T-helper 17 cell (primary cell): ENCODE measurements around the gene TACR1. TPM values are rescaled to one million over a fixed set of nuclear protein-coding genes. Genes with fewer than 3 reads are reported as not detected.
"Not testable (repeated sequence)": the region's sequence is repeated elsewhere in the genome, so short reads cannot be mapped to it uniquely, and the experiment has no call there.

ENCODE experiments used
- ATAC-seq: fragments of 150-1000 bp; cut with Tn5 transposase; 2 replicates; pipeline ENCODE4 v1.10.0; 2021; ENCODE audit warnings: mild to moderate bottlenecking, moderate library complexity
- DNase-seq, 3 donors: peaks; one replicate each; pipeline versions ENCODE4 v3.0.0 to v3.0.0-alpha.2; 2020 to 2021
- H3K9me3 ChIP-seq: one replicate; pipeline ENCODE4 v1.7.0; 2013; ENCODE audit warnings: low read length, mild to moderate bottlenecking; ENCODE audit not compliant: control insufficient read depth, poor library complexity, severe bottlenecking
- H3K27ac Mint-ChIP-seq: one replicate; pipeline ENCODE4 v1.8.0; 2022; ENCODE audit warnings: mild to moderate bottlenecking, moderate library complexity, mixed read lengths
- H3K27me3 Mint-ChIP-seq: one replicate; pipeline ENCODE4 v1.8.0; 2022; ENCODE audit warnings: mixed read lengths
- H3K36me3 Mint-ChIP-seq: one replicate; pipeline ENCODE4 v1.8.0; 2022; ENCODE audit warnings: low read depth, mixed read lengths
- H3K4me1 Mint-ChIP-seq: one replicate; pipeline ENCODE4 v1.8.0; 2022; ENCODE audit warnings: mild to moderate bottlenecking, mixed read lengths
- H3K4me3 Mint-ChIP-seq: one replicate; pipeline ENCODE4 v1.8.0; 2022; ENCODE audit warnings: mild to moderate bottlenecking, moderate library complexity, mixed read lengths
- total RNA-seq, 4 donors: library from RNA in 2 of 4; stranded (reverse) in 2 of 4; gene quantifications; one replicate each; pipeline ENCODE4 v1.2.3 and lab custom pipeline; 2022 to 2026

The TACR1 gene
- total RNA-seq, 2 donors from 2014 or later: not detected

GRCh38 chr2:75153221-75153620 lies 46.1 kb downstream of the TACR1 start:
- DNase-seq: no peak
- H3K4me3 Mint-ChIP-seq: no peak overlapping the region
- peaks cover 7% of the 10 kb centered on the region for H3K36me3 Mint-ChIP-seq
- no peaks in the 10 kb centered on the region for H3K4me1 Mint-ChIP-seq
- no peaks in the 10 kb centered on the region for H3K27me3 Mint-ChIP-seq
- H3K27ac Mint-ChIP-seq: no peak overlapping the region
- H3K9me3 ChIP-seq: no peaks in the 10 kb centered on the region
- ATAC-seq: no peak

- not testable (repeated sequence) for H3K4me3 Mint-ChIP-seq, H3K36me3 Mint-ChIP-seq, ATAC-seq, H3K27ac Mint-ChIP-seq, DNase-seq, H3K4me1 Mint-ChIP-seq, H3K9me3 ChIP-seq, H3K27me3 Mint-ChIP-seq
Measured at GRCh38 chr2:75152243-75152642, 47.1 kb downstream of the TACR1 start.

- H3K4me1 Mint-ChIP-seq, H3K36me3 Mint-ChIP-seq, H3K27me3 Mint-ChIP-seq, H3K4me3 Mint-ChIP-seq, H3K27ac Mint-ChIP-seq, ATAC-seq, DNase-seq, H3K9me3 ChIP-seq: not testable (repeated sequence)
Measured at GRCh38 chr2:75147884-75148283, 51.4 kb downstream of the TACR1 start.

GRCh38 chr2:75146606-75147332 lies 52.6 kb downstream of the TACR1 start:
- DNase-seq (no peak), ATAC-seq (no peak)
- no peaks in the 10 kb centered on the region for H3K36me3 Mint-ChIP-seq
- H3K4me1 Mint-ChIP-seq: no peaks in the 10 kb centered on the region
- H3K9me3 ChIP-seq: no peaks in the 10 kb centered on the region
- no peak overlapping the region for H3K27ac Mint-ChIP-seq
- no peak overlapping the region for H3K4me3 Mint-ChIP-seq
- H3K27me3 Mint-ChIP-seq: peaks cover 4% of the 10 kb centered on the region

- H3K36me3 Mint-ChIP-seq, ATAC-seq, H3K4me1 Mint-ChIP-seq, H3K27me3 Mint-ChIP-seq, H3K4me3 Mint-ChIP-seq, H3K27ac Mint-ChIP-seq, DNase-seq, H3K9me3 ChIP-seq: not testable (repeated sequence)
Measured at GRCh38 chr2:75146221-75146605, 53.1 kb downstream of the TACR1 start.

- no peaks in the 10 kb centered on the region for H3K4me1 Mint-ChIP-seq
- no peak overlapping the region for H3K4me3 Mint-ChIP-seq
- H3K27me3 Mint-ChIP-seq: peaks cover 9% of the 10 kb centered on the region
- H3K9me3 ChIP-seq: no peaks in the 10 kb centered on the region
- no peak overlapping the region for H3K27ac Mint-ChIP-seq
- DNase-seq (no peak), ATAC-seq (no peak)
- H3K36me3 Mint-ChIP-seq: no peaks in the 10 kb centered on the region
Measured at GRCh38 chr2:75142081-75142480, 57.2 kb downstream of the TACR1 start.

- H3K27ac Mint-ChIP-seq: no peak overlapping the region
- no peak overlapping the region for H3K4me3 Mint-ChIP-seq
- ATAC-seq: no peak
- H3K36me3 Mint-ChIP-seq: no peaks in the 10 kb centered on the region
- H3K27me3 Mint-ChIP-seq: peaks cover 9% of the 10 kb centered on the region
- H3K4me1 Mint-ChIP-seq: no peaks in the 10 kb centered on the region
- no peak for DNase-seq
- no peaks in the 10 kb centered on the region for H3K9me3 ChIP-seq
Measured at GRCh38 chr2:75140288-75140687, 59.0 kb downstream of the TACR1 start.

- no peaks in the 10 kb centered on the region for H3K9me3 ChIP-seq
- H3K4me1 Mint-ChIP-seq: no peaks in the 10 kb centered on the region
- ATAC-seq (no peak), DNase-seq (no peak)
- peaks cover 9% of the 10 kb centered on the region for H3K27me3 Mint-ChIP-seq
- no peak overlapping the region for H3K4me3 Mint-ChIP-seq
- no peak overlapping the region for H3K27ac Mint-ChIP-seq
- no peaks in the 10 kb centered on the region for H3K36me3 Mint-ChIP-seq
Measured at GRCh38 chr2:75139171-75139570, 60.1 kb downstream of the TACR1 start.

- no peak overlapping the region for H3K4me3 Mint-ChIP-seq
- peaks cover 9% of the 10 kb centered on the region for H3K27me3 Mint-ChIP-seq
- no peaks in the 10 kb centered on the region for H3K4me1 Mint-ChIP-seq
- ATAC-seq: no peak
- DNase-seq: no peak
- H3K9me3 ChIP-seq: no peaks in the 10 kb centered on the region
- no peak overlapping the region for H3K27ac Mint-ChIP-seq
- H3K36me3 Mint-ChIP-seq: no peaks in the 10 kb centered on the region
Measured at GRCh38 chr2:75138528-75138927, 60.8 kb downstream of the TACR1 start.

- ATAC-seq (no peak), DNase-seq (no peak)
- H3K4me1 Mint-ChIP-seq: no peaks in the 10 kb centered on the region
- no peak overlapping the region for H3K27ac Mint-ChIP-seq
- H3K36me3 Mint-ChIP-seq: no peaks in the 10 kb centered on the region
- peaks cover 5% of the 10 kb centered on the region for H3K27me3 Mint-ChIP-seq
- H3K4me3 Mint-ChIP-seq: no peak overlapping the region
- H3K9me3 ChIP-seq: no peaks in the 10 kb centered on the region
Measured at GRCh38 chr2:75135776-75136400, 63.4 kb downstream of the TACR1 start.

GRCh38 chr2:75134860-75135259 lies 64.5 kb downstream of the TACR1 start:
- no peaks in the 10 kb centered on the region for H3K9me3 ChIP-seq
- Mint-ChIP-seq H3K36me3 (no peaks in the 10 kb centered on the region), H3K4me3 (no peak overlapping the region), H3K27me3 (peaks cover 5% of the 10 kb centered on the region), H3K4me1 (no peaks in the 10 kb centered on the region), H3K27ac (no peak overlapping the region)
- ATAC-seq (no peak), DNase-seq (no peak)

GRCh38 chr2:75133621-75134570 lies 65.4 kb downstream of the TACR1 start:
- H3K9me3 ChIP-seq: no peaks in the 10 kb centered on the region
- Mint-ChIP-seq H3K36me3 (no peaks in the 10 kb centered on the region), H3K27me3 (no peaks in the 10 kb centered on the region), H3K4me3 (no peak overlapping the region), H3K27ac (no peak overlapping the region), H3K4me1 (no peaks in the 10 kb centered on the region)
- ATAC-seq (no peak), DNase-seq (no peak)

- H3K4me3 Mint-ChIP-seq: no peak overlapping the region
- DNase-seq (no peak), ATAC-seq (no peak)
- H3K4me1 Mint-ChIP-seq: no peaks in the 10 kb centered on the region
- no peaks in the 10 kb centered on the region for H3K9me3 ChIP-seq
- H3K36me3 Mint-ChIP-seq: peaks cover 2% of the 10 kb centered on the region
- H3K27ac Mint-ChIP-seq: peak overlapping the region; percentile 2
- peaks cover 7% of the 10 kb centered on the region for H3K27me3 Mint-ChIP-seq
Measured at GRCh38 chr2:75130171-75130570, 69.1 kb downstream of the TACR1 start.
